NB4 (cell line): ENCODE measurements around the gene CCDC187.

ENCODE experiments used
- CTCF ChIP-seq: IDR thresholded peaks from one replicate; pipeline ENCODE4 v1.5.1; 2012; ENCODE audit warnings: low read depth, low read length
- MAX ChIP-seq: IDR thresholded peaks from 2 replicates; pipeline ENCODE4 v1.6.1; 2011; ENCODE audit warnings: low read depth, low read length

GRCh38 chr9:136303066-136303824 lies 649 bp downstream of the CCDC187 start:
- no peak for TF ChIP-seq CTCF
- no peak for TF ChIP-seq MAX
